HepG2 (cell line): Measurements from ENCODE around the gene PRM3. TPM values are rescaled to one million over a fixed set of nuclear protein-coding genes. Genes with fewer than 3 reads are reported as not detected.

ENCODE experiments used
- ATAC-seq: fragments of 200-7000 bp; cut with Tn5 transposase; 3 replicates; pipeline ENCODE4 v1.9.1; 2020; ENCODE audit warnings: mild to moderate bottlenecking, moderate library complexity
- BruUV-seq: library from RNA; stranded (reverse); fragments of 400-500 nt; replicated peaks from 2 replicates; lab custom pipeline; 2021; lab: Mats Ljungman, UMichigan
- CTCF ChIA-PET: fragments of 300-600 bp; formaldehyde crosslinking; extraction: SDS; loops from one replicate; lab custom pipeline; 2021; ENCODE audit warnings: low total read pairs, inconsistent platforms, low intra/inter-chr PET ratio; lab: Yijun Ruan, JAX
- POLR2A ChIA-PET: fragments of 350-600 bp; sonication (Branson Sonifier 250); formaldehyde crosslinking; loops from one replicate; lab custom pipeline; 2020; ENCODE audit warnings: antibody characterized with exemption, inconsistent platforms; lab: Yijun Ruan, JAX
- DNase-seq: peaks from one replicate; pipeline ENCODE4 v3.0.0-alpha.2; 2015; ENCODE audit warnings: low spot score
- FAIRE-seq: peaks from 3 replicates; lab custom pipeline; 2011; peaks lifted over from hg19 to GRCh38; lab: Jason Lieb, UNC
- H2AFZ ChIP-seq: one replicate; pipeline ENCODE4 v1.6.1; 2011; ENCODE audit warnings: low read length, inconsistent platforms
- H3K27ac ChIP-seq: fragments of 300-600 bp; 3 replicates; pipeline ENCODE4 v1.8.0; 2011; ENCODE audit warnings: mixed run types, mild to moderate bottlenecking, mixed read lengths, low read length, inconsistent platforms; ENCODE audit not compliant: insufficient read depth; ENCODE audit errors: extremely low read length
- H3K27me3 ChIP-seq, 2 experiments: fragments of 200-600 bp in 1 of 2; 2 replicates in 1 of 2; 3 replicates in 1 of 2; pipeline versions ENCODE4 v1.6.0 to v1.8.0; 2011; ENCODE audit warnings: low read length in 2 of 2, mild to moderate bottlenecking in 2 of 2, moderate library complexity in 2 of 2, inconsistent platforms in 1 of 2; ENCODE audit not compliant: insufficient read depth in 2 of 2, control insufficient read depth in 1 of 2
- H3K36me3 ChIP-seq, 2 experiments: fragments of 200-600 bp in 1 of 2; replicated peaks in 1 of 2; 2 replicates in 1 of 2; 3 replicates in 1 of 2; pipeline versions ENCODE4 v1.5.1 to v1.8.0; 2011; ENCODE audit warnings: low read length in 2 of 2, inconsistent platforms in 1 of 2; ENCODE audit not compliant: insufficient read depth in 2 of 2, control insufficient read depth in 1 of 2
- H3K4me1 ChIP-seq: 2 replicates; pipeline ENCODE4 v1.5.1; 2012; ENCODE audit warnings: low read length, inconsistent platforms; ENCODE audit not compliant: insufficient read depth
- H3K4me2 ChIP-seq: 2 replicates; pipeline ENCODE4 v1.6.0; 2011; ENCODE audit warnings: low read depth, low read length, inconsistent platforms
- H3K4me3 ChIP-seq, 3 experiments: fragments of 200-600 bp in 1 of 3; sonication (generic), shearing (Covaris generic) in 1 of 3; replicated peaks in 1 of 3; 2 replicates each; pipeline ENCODE4 v1.5.1; 2011 to 2016; ENCODE audit warnings: low read length in 3 of 3, inconsistent platforms in 2 of 3, low read depth in 2 of 3, mild to moderate bottlenecking in 2 of 3, control low read depth in 1 of 3, mixed read lengths in 1 of 3; ENCODE audit not compliant: insufficient read depth in 1 of 3
- H3K79me2 ChIP-seq: one replicate; pipeline ENCODE4 v1.6.1; 2011; ENCODE audit warnings: low read length, inconsistent platforms; ENCODE audit not compliant: insufficient read depth
- H3K9ac ChIP-seq: 2 replicates; pipeline ENCODE4 v1.6.0; 2011; ENCODE audit warnings: mild to moderate bottlenecking, low read depth, low read length, inconsistent platforms; ENCODE audit not compliant: insufficient read depth
- H3K9me3 ChIP-seq: 2 replicates; pipeline ENCODE4 v1.5.1; 2012; ENCODE audit warnings: mild to moderate bottlenecking, low read length
- H4K20me1 ChIP-seq: 2 replicates; pipeline ENCODE4 v1.6.0; 2011; ENCODE audit warnings: inconsistent platforms, mild to moderate bottlenecking, low read length, moderate library complexity; ENCODE audit not compliant: insufficient read depth
- AGO2 ChIP-seq: fragments of 200-400 bp; formaldehyde crosslinking; optimal IDR thresholded peaks from 2 replicates; pipeline ENCODE3; 2017; ENCODE audit warnings: mild to moderate bottlenecking, low read depth, low read length, moderate library complexity
- CCDC6 ChIP-seq: sonication (generic); formaldehyde crosslinking; IDR thresholded peaks from 2 replicates; pipeline ENCODE4 v1.8.1; 2022; ENCODE audit warnings: mild to moderate bottlenecking, missing genetic modification reagents, moderate library complexity
- HNRNPL ChIP-seq: fragments of 200-400 bp; formaldehyde crosslinking; IDR thresholded peaks from 2 replicates; pipeline ENCODE4 v1.6.1; 2017; ENCODE audit warnings: mild to moderate bottlenecking, low read depth, low read length
- KAT7 ChIP-seq: IDR thresholded peaks from 2 replicates; pipeline ENCODE4 v1.6.1; 2018; ENCODE audit warnings: borderline replicate concordance, missing compliant biosample characterization
- MLX ChIP-seq: IDR thresholded peaks from 2 replicates; pipeline ENCODE4 v1.6.1; 2016
- NFRKB ChIP-seq: fragments of 450-650 bp; IDR thresholded peaks from 2 replicates; pipeline ENCODE4 v1.6.1; 2017
- PBX2 ChIP-seq: IDR thresholded peaks from 2 replicates; pipeline ENCODE4 v1.6.1; 2016; ENCODE audit warnings: control low read depth
- RXRA ChIP-seq: sonication (generic); formaldehyde crosslinking; IDR thresholded peaks from 2 replicates; pipeline ENCODE4 v1.5.1; 2020; ENCODE audit warnings: missing genetic modification reagents
- SATB2 ChIP-seq: sonication (generic); formaldehyde crosslinking; IDR thresholded peaks from 2 replicates; pipeline ENCODE4 v1.5.0; 2020; ENCODE audit warnings: missing genetic modification reagents
- TEAD2 ChIP-seq: sonication (generic); formaldehyde crosslinking; IDR thresholded peaks from 2 replicates; pipeline ENCODE4 v1.9.0; 2021; ENCODE audit warnings: missing genetic modification reagents
- USF2 ChIP-seq, 2 experiments: sonication (generic) in 1 of 2; formaldehyde crosslinking in 1 of 2; IDR thresholded peaks; 2 replicates each; pipeline versions ENCODE4 v1.5.1 to v1.6.1; 2011 to 2020; ENCODE audit warnings: borderline replicate concordance in 1 of 2, low read depth in 1 of 2, low read length in 1 of 2, mild to moderate bottlenecking in 1 of 2, missing genetic modification reagents in 1 of 2, moderate library complexity in 1 of 2
- ZC3H13 ChIP-seq: sonication (generic); formaldehyde crosslinking; IDR thresholded peaks from 2 replicates; pipeline ENCODE4 v1.8.1; 2023; ENCODE audit warnings: mild to moderate bottlenecking, missing genetic modification reagents, moderate library complexity
- ZKSCAN1 ChIP-seq: fragments of 150-350 bp; IDR thresholded peaks from 2 replicates; pipeline ENCODE4 v1.6.1; 2014; ENCODE audit warnings: low read length
- ZNF33A ChIP-seq: sonication (generic); formaldehyde crosslinking; IDR thresholded peaks from 2 replicates; pipeline ENCODE4 v1.5.1; 2020; ENCODE audit warnings: missing genetic modification reagents, mild to moderate bottlenecking, moderate library complexity, borderline replicate concordance
- ZNF414 ChIP-seq: sonication (generic); formaldehyde crosslinking; IDR thresholded peaks from 2 replicates; pipeline ENCODE4 v1.5.0; 2020; ENCODE audit warnings: missing genetic modification reagents
- ZNF530 ChIP-seq: sonication (generic); formaldehyde crosslinking; IDR thresholded peaks from 2 replicates; pipeline ENCODE4 v1.5.0; 2020; ENCODE audit warnings: low read depth, mild to moderate bottlenecking, missing genetic modification reagents
- ZNF674 ChIP-seq: sonication (generic); formaldehyde crosslinking; IDR thresholded peaks from 2 replicates; pipeline ENCODE4 v1.5.0; 2020; ENCODE audit warnings: low read depth, mild to moderate bottlenecking, missing genetic modification reagents
- ZNF7 ChIP-seq: IDR thresholded peaks from 2 replicates; pipeline ENCODE4 v1.6.1; 2016; ENCODE audit warnings: missing biosample characterization, missing genetic modification reagents
- ZNF839 ChIP-seq: sonication (generic); formaldehyde crosslinking; IDR thresholded peaks from 2 replicates; pipeline ENCODE4 v1.4.0; 2020; ENCODE audit warnings: missing genetic modification reagents, mild to moderate bottlenecking, borderline replicate concordance
- ZNF879 ChIP-seq: sonication (generic); formaldehyde crosslinking; IDR thresholded peaks from 2 replicates; pipeline ENCODE4 v1.8.1; 2023; ENCODE audit warnings: missing genetic modification reagents
- WGBS: methylation state at CpG from one replicate; pipeline ENCODE4 v1.1.6; 2017; ENCODE audit warnings: low lambda C conversion rate; 5-methylcytosine and 5-hydroxymethylcytosine counted together
- in situ Hi-C: cut with HindIII; loops from 2 replicates; pipeline ENCODE4 v1.10.0; 2017; ENCODE audit warnings: low pct_unique_long_range_greater_than_20kb; ENCODE audit not compliant: extremely low pct_ligation_motif_present
- intact Hi-C: fragments of 100-400 bp; cut with micrococcal nuclease; formaldehyde crosslinking; loops from one replicate; pipeline ENCODE4 v1.10.0; 2022; ENCODE audit not compliant: unreplicated experiment
- polyA plus RNA-seq, 8 experiments: library from polyadenylated mRNA; depleted of rRNA in 3 of 8; stranded (reverse) in 7 of 8; unstranded in 1 of 8; fragments of >200 nt; fragmentation: Illumina TruSeq in 4 of 8; extraction: Trizol in 4 of 8; gene quantifications; 2 replicates each; pipeline versions ENCODE4 v1.2.1 to v1.2.3, GENCODE V29; 2011 to 2016; ENCODE audit warnings: low read depth in 4 of 8, missing spikeins in 1 of 8, mixed read lengths in 1 of 8; ENCODE audit not compliant: insufficient read depth in 1 of 8
- total RNA-seq, 5 experiments: library from RNA; depleted of rRNA; stranded (reverse); fragments of >200 nt; fragmentation: Illumina TruSeq; extraction: Trizol; gene quantifications; 2 replicates each; pipeline ENCODE4 v1.2.3, GENCODE V29; 2016; ENCODE audit warnings: low read depth in 1 of 5

Gene PRM3
- total and polyA plus RNA-seq, 2 of the 13 experiments (the other 11 are each of a cell fraction or from before 2014, with no cell fraction given) = not detected

- TF ChIP-seq ZC3H13 (CRISPR knock-in tag) = peak; percentile 71; the same call in 1 of the 2 replicates
- TF ChIP-seq AGO2 = peak; percentile 41
- no peak for TF ChIP-seq MLX (CRISPR knock-in tag)
- TF ChIP-seq ZKSCAN1 = no peak
- TF ChIP-seq KAT7 = no peak
These were observed 24.0 kb downstream of the PRM3 start (continued) for GRCh38 chr16:11249233-11250061.

GRCh38 chr16:11248133-11248532 is 25.3 kb downstream of the PRM3 start:
- H3K27me3 ChIP-seq = peaks cover 0 to 8% of the 10 kb centered on the region in 2 experiments; a peak in 2 of 5 replicates
- no peak for DNase-seq
- FAIRE-seq = no peak
- no peak overlapping the region for H3K4me3 ChIP-seq
- H4K20me1 ChIP-seq = peaks cover 19% of the 10 kb centered on the region
- no peak overlapping the region for H3K9ac ChIP-seq
- in situ Hi-C loops (no loop called here), intact Hi-C loops (no loop called here)
- WGBS = 65% methylated on average over 8 of the region's 8 CpGs
- ATAC-seq = no peak
- peaks cover 54% of the 10 kb centered on the region for H3K4me1 ChIP-seq
- ChIA-PET CTCF (no interaction called here), POLR2A (interaction anchor here (0.9 to 1.7 kb wide), 2 partner anchors 8 to 109 kb away, joined by 3 to 4 read pairs; no protein-coding TSS in a partner anchor)
- no TSS peak for BruUV-seq
- peaks cover 1% of the 10 kb centered on the region for H3K79me2 ChIP-seq
- H3K9me3 ChIP-seq = no peaks in the 10 kb centered on the region
- H3K4me2 ChIP-seq = no peak overlapping the region
- H2AFZ ChIP-seq = no peak overlapping the region
- no peaks in the 10 kb centered on the region for H3K36me3 ChIP-seq
- H3K27ac ChIP-seq = no peak overlapping the region
- no peak for TF ChIP-seq ZNF530
- no peak for TF ChIP-seq ZNF33A
- no peak for TF ChIP-seq SATB2 (CRISPR knock-in tag)
- TF ChIP-seq USF2 (IDR thresholded peaks at IDR 0.05; ENCODE audit: low read depth, low read length) = no peak
- TF ChIP-seq USF2 (CRISPR knock-in tag; IDR thresholded peaks at IDR 0.05; ENCODE audit: borderline replicate concordance) = no peak
- no peak for TF ChIP-seq RXRA (CRISPR knock-in tag)
- no peak for TF ChIP-seq HNRNPL
- no peak for TF ChIP-seq ZNF7 (CRISPR knock-in tag)
- TF ChIP-seq NFRKB = no peak
- TF ChIP-seq ZNF879 (CRISPR knock-in tag) = no peak
- no peak for TF ChIP-seq PBX2 (CRISPR knock-in tag)
- TF ChIP-seq ZNF674 = no peak
- no peak for TF ChIP-seq TEAD2 (CRISPR knock-in tag)
- no peak for TF ChIP-seq ZNF839
- TF ChIP-seq ZNF414 (CRISPR knock-in tag) = no peak
- no peak for TF ChIP-seq CCDC6 (CRISPR knock-in tag)
